Neural progenitor cell (in vitro differentiated cells): Measurements from ENCODE around the gene SLC39A6. TPM values are rescaled to one million over a fixed set of nuclear protein-coding genes. Genes with fewer than 3 reads are reported as not detected.

ENCODE experiments used
- DNase-seq: peaks from one replicate; pipeline ENCODE4 v3.0.0-alpha.2; 2016; ENCODE audit warnings: low spot score
- H2AFZ ChIP-seq: fragments of 200-600 bp; sonication (generic); replicated peaks from 2 replicates; pipeline ENCODE4 v1.6.1; 2016; ENCODE audit warnings: antibody characterized with exemption
- H3F3A ChIP-seq: fragments of 200-600 bp; sonication (generic); 2 replicates; pipeline ENCODE4 v1.6.1; 2016; ENCODE audit warnings: antibody characterized with exemption, low read depth
- H3K27ac ChIP-seq: fragments of 200-600 bp; sonication (generic); 2 replicates; pipeline ENCODE4 v1.5.1; 2016; ENCODE audit warnings: mild to moderate bottlenecking
- H3K27me3 ChIP-seq: fragments of 200-600 bp; sonication (generic); 2 replicates; pipeline ENCODE4 v1.6.1; 2016; ENCODE audit warnings: mild to moderate bottlenecking, moderate library complexity
- H3K36me3 ChIP-seq: fragments of 200-600 bp; sonication (generic); 2 replicates; pipeline ENCODE4 v1.5.1; 2016
- H3K4me1 ChIP-seq: fragments of 200-600 bp; sonication (generic); 2 replicates; pipeline ENCODE4 v1.6.1; 2016; ENCODE audit warnings: mixed run types
- H3K4me2 ChIP-seq: fragments of 200-600 bp; sonication (generic); 2 replicates; pipeline ENCODE4 v1.6.1; 2016
- H3K4me3 ChIP-seq: fragments of 200-600 bp; sonication (generic); 2 replicates; pipeline ENCODE4 v1.5.1; 2016
- H3K79me2 ChIP-seq: fragments of 200-600 bp; sonication (generic); 2 replicates; pipeline ENCODE4 v1.6.1; 2016; ENCODE audit warnings: low read depth
- H3K9ac ChIP-seq: fragments of 200-600 bp; sonication (generic); 2 replicates; pipeline ENCODE4 v1.6.1; 2016
- H3K9me3 ChIP-seq: fragments of 200-600 bp; sonication (generic); 2 replicates; pipeline ENCODE4 v1.5.1; 2016; ENCODE audit warnings: low read depth
- H4K20me1 ChIP-seq: fragments of 200-600 bp; sonication (generic); 2 replicates; pipeline ENCODE4 v1.6.1; 2016; ENCODE audit warnings: low read depth
- H3K27ac Mint-ChIP-seq: 3 replicates; pipeline ENCODE4 v1.8.0; 2021; ENCODE audit warnings: mixed read lengths
- H3K27me3 Mint-ChIP-seq: 2 replicates; pipeline ENCODE4 v1.8.0; 2022; ENCODE audit warnings: low read depth, mild to moderate bottlenecking, inconsistent platforms, moderate library complexity, mixed read lengths; ENCODE audit not compliant: insufficient read depth
- H3K36me3 Mint-ChIP-seq: 3 replicates; pipeline ENCODE4 v1.8.0; 2021; ENCODE audit warnings: mixed read lengths
- H3K4me1 Mint-ChIP-seq: 3 replicates; pipeline ENCODE4 v1.8.0; 2021; ENCODE audit warnings: mixed read lengths
- H3K4me3 Mint-ChIP-seq: 3 replicates; pipeline ENCODE4 v1.8.0; 2021; ENCODE audit warnings: mild to moderate bottlenecking, moderate library complexity, mixed read lengths
- H3K9me3 Mint-ChIP-seq: 3 replicates; pipeline ENCODE4 v1.8.0; 2020; ENCODE audit warnings: mixed read lengths
- EZH2 ChIP-seq: fragments of 200-600 bp; sonication (generic); IDR thresholded peaks from 2 replicates; pipeline ENCODE4 v1.6.1; 2017; ENCODE audit warnings: antibody characterized with exemption, mild to moderate bottlenecking, moderate library complexity
- EZH2phosphoT487 ChIP-seq: fragments of 200-600 bp; sonication (generic); IDR thresholded peaks from 2 replicates; pipeline ENCODE4 v1.6.1; 2017; ENCODE audit warnings: antibody characterized with exemption
- total RNA-seq: library from RNA; depleted of rRNA; stranded (reverse); fragments of >200 nt; gene quantifications from 2 replicates; pipeline ENCODE4 v1.2.3, GENCODE V29; 2015; ENCODE audit warnings: low replicate concordance
- TF ChIP-seq, protein P1 (sequence below): fragments of 200-600 bp; sonication (generic); IDR thresholded peaks from 2 replicates; pipeline ENCODE4 v1.5.1; 2017; ENCODE audit warnings: antibody characterized with exemption, mild to moderate bottlenecking

SLC39A6 gene
- 70.6 and 92.5 TPM in 2 replicates for total RNA-seq

DNA sequence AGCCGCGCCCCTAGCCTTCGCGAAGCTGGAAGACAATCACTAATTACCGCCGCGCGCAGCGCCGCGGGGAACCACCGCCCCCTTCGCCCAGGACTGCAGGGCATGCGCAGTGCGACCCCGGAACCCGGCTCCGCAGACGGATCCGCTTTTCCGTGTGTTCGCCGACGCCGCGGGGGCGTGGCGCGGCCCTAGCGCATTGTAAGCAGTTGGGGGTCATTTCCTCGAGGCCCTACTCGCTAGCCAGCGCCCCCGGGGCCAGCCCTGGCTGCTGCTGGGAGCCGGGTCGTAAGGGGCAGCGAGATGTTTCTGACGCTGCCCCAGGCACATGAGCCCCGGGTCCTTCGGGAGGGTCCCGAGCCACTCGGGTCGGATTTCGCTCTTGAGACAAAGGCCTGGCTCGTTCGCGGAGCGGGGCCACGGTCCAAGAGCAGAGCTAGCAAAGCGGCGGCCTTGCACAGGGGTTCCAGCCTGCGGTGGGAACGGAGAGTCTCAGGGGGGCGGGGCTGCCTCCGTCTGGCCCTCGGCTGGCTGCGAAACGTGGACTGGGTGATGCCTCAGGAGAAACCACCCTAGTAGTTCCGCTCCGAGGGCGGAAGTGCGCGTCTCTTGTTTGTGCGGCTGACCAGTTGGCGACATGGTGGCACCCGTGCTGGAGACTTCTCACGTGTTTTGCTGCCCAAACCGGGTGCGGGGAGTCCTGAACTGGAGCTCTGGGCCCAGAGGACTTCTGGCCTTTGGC lies at the start of gene SLC39A6, which contains the start of gene ELP2:
SLC39A6 (minus strand) TSS at position 41 of the 739 bp plus-strand sequence. CDS start 2,333 bp downstream, outside the sequence.
ELP2 (plus strand) TSS at position 600 of the 739 bp plus-strand sequence; CDS start at position 635, 35 bp downstream.
- Histone ChIP-seq H4K20me1 (peaks cover 67% of the 10 kb centered on the region), H3K4me1 (peaks cover 5% of the 10 kb centered on the region), H3K4me2 (peak within 1 kb of the TSS; percentile 90), H2AFZ (peak within 1 kb of the TSS; percentile 95), H3F3A (peaks cover 8% of the 10 kb centered on the region), H3K36me3 (no peaks in the 10 kb centered on the region), H3K9me3 (no peaks in the 10 kb centered on the region), H3K27me3 (no peaks in the 10 kb centered on the region), H3K4me3 (peak within 1 kb of the TSS; percentile 76), H3K27ac (peak within 1 kb of the TSS; percentile 97), H3K9ac (peak within 1 kb of the TSS; percentile 82), H3K79me2 (peaks cover 80% of the 10 kb centered on the region)
- TF ChIP-seq, protein P1, sequence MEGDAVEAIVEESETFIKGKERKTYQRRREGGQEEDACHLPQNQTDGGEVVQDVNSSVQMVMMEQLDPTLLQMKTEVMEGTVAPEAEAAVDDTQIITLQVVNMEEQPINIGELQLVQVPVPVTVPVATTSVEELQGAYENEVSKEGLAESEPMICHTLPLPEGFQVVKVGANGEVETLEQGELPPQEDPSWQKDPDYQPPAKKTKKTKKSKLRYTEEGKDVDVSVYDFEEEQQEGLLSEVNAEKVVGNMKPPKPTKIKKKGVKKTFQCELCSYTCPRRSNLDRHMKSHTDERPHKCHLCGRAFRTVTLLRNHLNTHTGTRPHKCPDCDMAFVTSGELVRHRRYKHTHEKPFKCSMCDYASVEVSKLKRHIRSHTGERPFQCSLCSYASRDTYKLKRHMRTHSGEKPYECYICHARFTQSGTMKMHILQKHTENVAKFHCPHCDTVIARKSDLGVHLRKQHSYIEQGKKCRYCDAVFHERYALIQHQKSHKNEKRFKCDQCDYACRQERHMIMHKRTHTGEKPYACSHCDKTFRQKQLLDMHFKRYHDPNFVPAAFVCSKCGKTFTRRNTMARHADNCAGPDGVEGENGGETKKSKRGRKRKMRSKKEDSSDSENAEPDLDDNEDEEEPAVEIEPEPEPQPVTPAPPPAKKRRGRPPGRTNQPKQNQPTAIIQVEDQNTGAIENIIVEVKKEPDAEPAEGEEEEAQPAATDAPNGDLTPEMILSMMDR, result no peak
- Mint-ChIP-seq H3K4me1 (peaks cover 26% of the 10 kb centered on the region), H3K9me3 (no peaks in the 10 kb centered on the region), H3K27ac (peak within 1 kb of the TSS; percentile 96), H3K4me3 (peak within 1 kb of the TSS; percentile 91), H3K27me3 (no peaks in the 10 kb centered on the region), H3K36me3 (peaks cover 13% of the 10 kb centered on the region)
- DNase-seq, result peak; percentile 98

DNA sequence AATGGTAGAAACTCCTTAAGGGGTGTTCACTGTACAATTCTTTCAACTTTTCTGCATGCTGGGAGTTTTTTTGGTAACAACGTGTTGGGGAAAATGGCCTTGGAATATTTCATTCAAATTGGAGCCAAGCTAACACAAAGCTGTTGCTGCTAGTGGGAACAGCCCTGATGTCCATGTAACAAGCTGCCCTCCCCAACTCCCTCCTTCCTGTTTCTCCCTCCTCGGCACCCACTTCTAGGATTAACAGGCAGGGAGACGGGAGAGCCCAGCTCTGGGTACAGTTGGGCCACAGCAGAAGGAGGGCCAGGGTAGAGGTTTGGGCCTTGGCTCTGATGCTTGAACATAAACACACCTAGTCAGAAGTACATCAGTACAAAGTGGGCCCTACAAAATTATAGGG lies 48.8 kb upstream of the SLC39A6 start:
- Histone ChIP-seq H3K27ac (no peak overlapping the region), H3K4me3 (no peak overlapping the region), H3K4me2 (no peak overlapping the region), H2AFZ (no peak overlapping the region), H3K27me3 (no peaks in the 10 kb centered on the region), H4K20me1 (no peaks in the 10 kb centered on the region), H3K9ac (no peak overlapping the region), H3F3A (peaks cover 3% of the 10 kb centered on the region), H3K79me2 (no peaks in the 10 kb centered on the region), H3K4me1 (no peaks in the 10 kb centered on the region), H3K9me3 (no peaks in the 10 kb centered on the region), H3K36me3 (peaks cover 5% of the 10 kb centered on the region)
- no peaks in the 10 kb centered on the region for H3K9me3 Mint-ChIP-seq
- H3K4me3 Mint-ChIP-seq, result no peak overlapping the region
- H3K27me3 Mint-ChIP-seq, result peaks cover 2% of the 10 kb centered on the region
- TF ChIP-seq EZH2phosphoT487, result no peak
- no peak for TF ChIP-seq EZH2
- TF ChIP-seq, protein P1, result no peak
- H3K36me3 Mint-ChIP-seq, result peaks cover 8% of the 10 kb centered on the region
- H3K27ac Mint-ChIP-seq, result no peak overlapping the region
- no peak for DNase-seq
- peaks cover 3% of the 10 kb centered on the region for H3K4me1 Mint-ChIP-seq

- TF ChIP-seq EZH2phosphoT487, result no peak
- Mint-ChIP-seq H3K27me3 (no peaks in the 10 kb centered on the region), H3K4me3 (no peak overlapping the region), H3K27ac (no peak overlapping the region), H3K4me1 (peaks cover 3% of the 10 kb centered on the region), H3K9me3 (no peaks in the 10 kb centered on the region), H3K36me3 (peaks cover 8% of the 10 kb centered on the region)
- H3K4me1 ChIP-seq, result no peaks in the 10 kb centered on the region
- H2AFZ ChIP-seq, result no peak overlapping the region
- H3K4me3 ChIP-seq, result no peak overlapping the region
- H3F3A ChIP-seq, result peaks cover 3% of the 10 kb centered on the region
- no peaks in the 10 kb centered on the region for H3K9me3 ChIP-seq
- no peaks in the 10 kb centered on the region for H3K79me2 ChIP-seq
- H3K4me2 ChIP-seq, result no peak overlapping the region
- DNase-seq, result no peak
- H3K27ac ChIP-seq, result no peak overlapping the region
- H3K9ac ChIP-seq, result no peak overlapping the region
- H3K27me3 ChIP-seq, result no peaks in the 10 kb centered on the region
- H3K36me3 ChIP-seq, result peaks cover 5% of the 10 kb centered on the region
- H4K20me1 ChIP-seq, result no peaks in the 10 kb centered on the region
These were observed 47.6 kb upstream of the SLC39A6 start for GRCh38 chr18:36176711-36177110.

DNA sequence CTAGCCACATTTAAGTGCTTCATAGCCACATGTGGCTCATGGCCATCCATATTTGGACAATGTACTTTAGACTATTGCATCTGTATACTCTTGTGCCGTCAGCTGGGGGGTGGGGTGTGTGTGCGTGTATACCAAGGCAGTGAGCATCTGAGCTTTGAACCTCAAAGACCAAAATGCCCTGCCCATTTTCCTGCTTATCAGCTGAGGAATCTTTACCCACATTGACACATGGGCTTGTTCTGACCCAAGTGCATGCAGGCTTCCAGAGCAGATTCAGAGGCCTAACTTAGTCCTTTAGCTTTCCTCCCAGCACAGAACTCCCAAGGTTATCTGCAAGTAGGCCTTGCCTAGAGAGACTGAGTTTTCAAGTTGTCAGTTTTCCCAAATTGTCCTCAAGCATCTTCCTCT lies 47.0 kb upstream of the SLC39A6 start:
- H3K4me3 Mint-ChIP-seq, result no peak overlapping the region

More for the DNA sequence above, 47.0 kb upstream of the SLC39A6 start:
- Histone ChIP-seq H3K4me2 (no peak overlapping the region), H4K20me1 (peaks cover 4% of the 10 kb centered on the region), H3K79me2 (no peaks in the 10 kb centered on the region), H3K9ac (no peak overlapping the region), H3K36me3 (peaks cover 5% of the 10 kb centered on the region), H3K4me3 (no peak overlapping the region), H3K27ac (no peak overlapping the region), H3K4me1 (no peaks in the 10 kb centered on the region), H3K27me3 (no peaks in the 10 kb centered on the region), H2AFZ (no peak overlapping the region), H3K9me3 (no peaks in the 10 kb centered on the region), H3F3A (peaks cover 3% of the 10 kb centered on the region)
- Mint-ChIP-seq H3K27me3 (no peaks in the 10 kb centered on the region), H3K4me1 (peaks cover 3% of the 10 kb centered on the region), H3K27ac (no peak overlapping the region), H3K9me3 (no peaks in the 10 kb centered on the region), H3K36me3 (peaks cover 8% of the 10 kb centered on the region)
- TF ChIP-seq EZH2phosphoT487, result no peak
- TF ChIP-seq, protein P1, result no peak
- TF ChIP-seq EZH2, result no peak
- no peak for DNase-seq
